ENCODE measurements around the gene CRBN.

CRBN gene

GRCh38 chr3:3109407-3110298 is 69.8 kb downstream of the CRBN start:
- Histone ChIP-seq H3K9me3 (ENCODE audit: insufficient read depth, low read depth, low read length) (no peaks in the 10 kb centered on the region), H3K4me3 (ENCODE audit: low read length) (no peak overlapping the region), H3K4me1 (ENCODE audit: insufficient read depth, low read length) (peaks cover 5% of the 10 kb centered on the region), H3K9ac (ENCODE audit: low read depth, low read length) (no peak overlapping the region), H3K27ac (ENCODE audit: low read depth, low read length) (peak overlapping the region; percentile 21; the same call in 1 of the 2 replicates), H3K36me3 (ENCODE audit: insufficient read depth, low read length) (no peaks in the 10 kb centered on the region), H3K27me3 (ENCODE audit: insufficient read depth, low read length) (no peaks in the 10 kb centered on the region)
- 82% methylated on average over 10 of the region's 11 CpGs for WGBS

DNA sequence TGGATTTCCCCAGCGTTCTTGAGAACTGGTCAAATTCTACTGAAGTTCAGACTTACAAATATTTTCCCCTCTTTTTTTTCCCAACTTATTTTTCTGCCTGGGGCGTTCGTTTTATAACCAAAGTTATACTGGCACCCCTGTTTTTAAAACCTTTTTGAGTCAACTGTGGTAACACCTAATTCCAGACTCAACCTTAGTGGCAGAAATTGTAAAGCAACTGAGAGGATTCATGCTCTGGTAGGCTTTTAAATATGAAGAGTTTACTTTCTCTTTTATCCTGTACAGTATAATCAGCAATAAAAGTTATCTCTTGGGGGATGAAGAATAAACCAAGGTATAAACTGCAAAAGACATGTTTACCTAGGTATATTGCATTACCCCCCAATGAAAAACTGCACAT is 71.6 kb downstream of the CRBN start:
- Histone ChIP-seq H3K27me3 (ENCODE audit: insufficient read depth, low read length) (no peaks in the 10 kb centered on the region), H3K36me3 (ENCODE audit: insufficient read depth, low read length) (no peaks in the 10 kb centered on the region), H3K4me3 (ENCODE audit: low read length) (no peak overlapping the region), H3K4me1 (ENCODE audit: insufficient read depth, low read length) (peaks cover 5% of the 10 kb centered on the region), H3K9me3 (ENCODE audit: insufficient read depth, low read depth, low read length) (no peaks in the 10 kb centered on the region), H3K27ac (ENCODE audit: low read depth, low read length) (no peak overlapping the region), H3K9ac (ENCODE audit: low read depth, low read length) (no peak overlapping the region)
- whole genome bisulfite sequencing: 97% methylated on average over 3 of the region's 3 CpGs

- Histone ChIP-seq H3K4me1 (ENCODE audit: insufficient read depth, low read length) (peaks cover 5% of the 10 kb centered on the region), H3K9me3 (ENCODE audit: insufficient read depth, low read depth, low read length) (no peaks in the 10 kb centered on the region), H3K27ac (ENCODE audit: low read depth, low read length) (no peak overlapping the region), H3K4me3 (ENCODE audit: low read length) (no peak overlapping the region), H3K36me3 (ENCODE audit: insufficient read depth, low read length) (no peaks in the 10 kb centered on the region), H3K9ac (ENCODE audit: low read depth, low read length) (no peak overlapping the region), H3K27me3 (ENCODE audit: insufficient read depth, low read length) (no peaks in the 10 kb centered on the region)
- 100% methylated on average over 3 of the region's 3 CpGs for WGBS
Measured at GRCh38 chr3:3107181-3107580, 72.3 kb downstream of the CRBN start.

DNA sequence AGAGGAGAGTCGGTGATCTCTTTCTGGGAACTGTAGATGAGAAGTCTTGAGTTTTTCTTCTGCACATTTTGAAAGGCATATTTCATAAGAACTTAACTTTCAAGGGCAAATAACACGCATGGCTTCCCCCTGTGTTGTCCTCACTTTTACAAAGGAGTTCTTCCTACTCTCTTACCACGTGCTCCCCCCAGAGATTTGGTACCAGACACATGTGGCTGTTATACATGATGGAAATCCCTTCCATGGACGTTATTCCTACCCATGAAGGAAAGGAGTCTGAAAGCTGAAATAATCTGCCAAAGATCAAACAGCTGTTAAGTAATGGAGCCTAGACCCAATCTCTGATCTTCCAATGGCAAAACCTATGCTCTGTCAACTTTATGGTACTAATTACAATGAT is 73.7 kb downstream of the CRBN start:
- H3K9ac ChIP-seq (ENCODE audit: low read depth, low read length): no peak overlapping the region
- 76% methylated on average over 3 of the region's 4 CpGs for WGBS
- no peaks in the 10 kb centered on the region for H3K9me3 ChIP-seq (ENCODE audit: insufficient read depth, low read depth, low read length)
- H3K4me3 ChIP-seq (ENCODE audit: low read length): no peak overlapping the region
- H3K36me3 ChIP-seq (ENCODE audit: insufficient read depth, low read length): no peaks in the 10 kb centered on the region
- H3K27me3 ChIP-seq (ENCODE audit: insufficient read depth, low read length): no peaks in the 10 kb centered on the region
- H3K4me1 ChIP-seq (ENCODE audit: insufficient read depth, low read length): peaks cover 5% of the 10 kb centered on the region
- no peak overlapping the region for H3K27ac ChIP-seq (ENCODE audit: low read depth, low read length)

GRCh38 chr3:3105246-3105645 is 74.2 kb downstream of the CRBN start:
- 93% methylated on average over 3 of the region's 3 CpGs for WGBS
- no peak overlapping the region for H3K9ac ChIP-seq (ENCODE audit: low read depth, low read length)
- no peaks in the 10 kb centered on the region for H3K9me3 ChIP-seq (ENCODE audit: insufficient read depth, low read depth, low read length)
- H3K27ac ChIP-seq (ENCODE audit: low read depth, low read length): no peak overlapping the region
- H3K27me3 ChIP-seq (ENCODE audit: insufficient read depth, low read length): no peaks in the 10 kb centered on the region
- no peak overlapping the region for H3K4me3 ChIP-seq (ENCODE audit: low read length)
- no peaks in the 10 kb centered on the region for H3K4me1 ChIP-seq (ENCODE audit: insufficient read depth, low read length)
- no peaks in the 10 kb centered on the region for H3K36me3 ChIP-seq (ENCODE audit: insufficient read depth, low read length)

DNA sequence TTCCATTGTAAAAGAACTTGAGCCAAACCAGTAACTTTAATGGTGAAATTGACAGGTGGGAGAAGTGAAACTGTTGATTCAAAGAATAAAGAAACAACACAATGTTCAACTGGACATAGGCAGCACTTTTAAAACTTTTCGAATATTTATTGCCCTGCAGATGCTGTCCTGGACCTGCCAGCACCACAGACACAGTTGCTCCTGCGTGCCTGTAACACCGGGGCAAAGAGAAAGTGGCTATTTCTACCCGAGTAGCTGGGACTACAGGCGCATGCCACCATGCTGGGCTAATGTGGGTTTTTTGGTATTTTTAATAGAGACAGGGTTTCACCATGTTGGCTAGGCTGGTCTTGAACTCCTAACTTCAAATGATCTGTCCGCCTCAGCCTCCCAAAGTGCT is 76.7 kb downstream of the CRBN start:
- H3K9ac ChIP-seq (ENCODE audit: low read depth, low read length): no peak overlapping the region

GRCh38 chr3:3101660-3102458 is 77.6 kb downstream of the CRBN start:
- Histone ChIP-seq H3K4me1 (ENCODE audit: insufficient read depth, low read length) (no peaks in the 10 kb centered on the region), H3K4me3 (ENCODE audit: low read length) (no peak overlapping the region), H3K27ac (ENCODE audit: low read depth, low read length) (no peak overlapping the region), H3K27me3 (ENCODE audit: insufficient read depth, low read length) (no peaks in the 10 kb centered on the region), H3K9ac (ENCODE audit: low read depth, low read length) (no peak overlapping the region), H3K9me3 (ENCODE audit: insufficient read depth, low read depth, low read length) (no peaks in the 10 kb centered on the region), H3K36me3 (ENCODE audit: insufficient read depth, low read length) (no peaks in the 10 kb centered on the region)
- WGBS: 82% methylated on average over 5 of the region's 6 CpGs

More for the DNA sequence above, 76.7 kb downstream of the CRBN start:
- Histone ChIP-seq H3K27me3 (ENCODE audit: insufficient read depth, low read length) (no peaks in the 10 kb centered on the region), H3K4me1 (ENCODE audit: insufficient read depth, low read length) (no peaks in the 10 kb centered on the region), H3K36me3 (ENCODE audit: insufficient read depth, low read length) (no peaks in the 10 kb centered on the region), H3K27ac (ENCODE audit: low read depth, low read length) (no peak overlapping the region), H3K9me3 (ENCODE audit: insufficient read depth, low read depth, low read length) (no peaks in the 10 kb centered on the region), H3K4me3 (ENCODE audit: low read length) (no peak overlapping the region)
- WGBS: 94% methylated on average over 6 of the region's 6 CpGs

All from HUES64 (cell line).